Measurements from ENCODE around the gene SLC1A7.

Gene SLC1A7

GRCh38 chr1:53066891-53067738, 75.3 kb downstream of the SLC1A7 start:
- H3K27ac ChIP-seq, result no peak overlapping the region
- no peak for TF ChIP-seq CTCF (conservative IDR thresholded peaks at IDR 0.05)

- TF ChIP-seq CTCF (conservative IDR thresholded peaks at IDR 0.05), result no peak
- no peak overlapping the region for H3K27ac ChIP-seq
Measured at GRCh38 chr1:53066488-53066887, 76.0 kb downstream of the SLC1A7 start.

GRCh38 chr1:53065391-53065790, 77.0 kb downstream of the SLC1A7 start:
- H3K27ac ChIP-seq, result no peak overlapping the region
- TF ChIP-seq CTCF (conservative IDR thresholded peaks at IDR 0.05), result no peak

GRCh38 chr1:53063744-53064515, 78.5 kb downstream of the SLC1A7 start:
- no peak for TF ChIP-seq CTCF (conservative IDR thresholded peaks at IDR 0.05)

GRCh38 chr1:53062708-53063591, 79.5 kb downstream of the SLC1A7 start:
- TF ChIP-seq CTCF (conservative IDR thresholded peaks at IDR 0.05), result no peak
- no peak overlapping the region for H3K27ac ChIP-seq

More at GRCh38 chr1:53063744-53064515, 78.5 kb downstream of the SLC1A7 start:
- no peak overlapping the region for H3K27ac ChIP-seq

GRCh38 chr1:53061859-53062707, 80.4 kb downstream of the SLC1A7 start, which contains the start of gene PODN:
Gene PODN (plus strand): TSS chr1:53062213. CDS start chr1:53069856, 7,643 bp downstream.
- H3K27ac ChIP-seq, result peak within 1 kb of the TSS; percentile 37; the same call in 1 of the 2 replicates
- TF ChIP-seq CTCF (conservative IDR thresholded peaks at IDR 0.05), result no peak
